Measurements from ENCODE around the gene ARHGAP26.

DNA sequence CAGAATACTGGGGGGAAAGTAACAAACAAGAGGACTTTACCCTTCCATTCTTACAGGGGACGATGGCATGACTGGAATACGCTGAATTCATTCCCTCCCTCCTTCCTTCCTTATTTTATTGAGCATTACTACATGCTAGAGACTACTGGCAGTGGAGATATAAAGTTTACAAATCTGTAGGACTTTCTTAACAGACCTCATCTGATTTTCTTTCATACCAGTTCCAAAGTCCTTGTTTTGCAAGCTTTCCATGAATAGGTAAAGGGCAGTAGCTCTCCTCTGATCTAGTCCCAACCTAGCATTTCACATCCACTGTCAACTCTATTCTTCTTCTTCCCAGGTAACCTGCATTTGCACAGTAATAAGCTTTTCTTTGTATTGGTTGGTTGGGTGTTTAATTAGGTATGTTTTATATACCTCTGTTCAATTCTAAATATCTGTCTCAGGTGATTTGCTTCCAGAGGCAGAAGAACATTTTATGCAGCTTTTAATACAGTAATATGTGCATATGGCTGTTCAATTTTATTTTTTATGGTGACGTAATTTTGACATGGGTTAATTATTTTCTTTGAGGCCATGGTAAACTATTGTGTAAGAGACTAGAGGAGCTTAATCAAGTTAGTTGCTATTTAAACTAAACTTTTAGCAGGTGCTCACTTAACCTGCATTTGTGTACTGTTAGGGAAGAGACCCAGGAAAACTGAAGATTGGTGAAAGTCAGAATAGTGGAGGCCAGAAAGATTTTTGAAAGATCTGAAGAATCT is 150.9 kb downstream of the ARHGAP26 start:
- TF ChIP-seq, protein P1, sequence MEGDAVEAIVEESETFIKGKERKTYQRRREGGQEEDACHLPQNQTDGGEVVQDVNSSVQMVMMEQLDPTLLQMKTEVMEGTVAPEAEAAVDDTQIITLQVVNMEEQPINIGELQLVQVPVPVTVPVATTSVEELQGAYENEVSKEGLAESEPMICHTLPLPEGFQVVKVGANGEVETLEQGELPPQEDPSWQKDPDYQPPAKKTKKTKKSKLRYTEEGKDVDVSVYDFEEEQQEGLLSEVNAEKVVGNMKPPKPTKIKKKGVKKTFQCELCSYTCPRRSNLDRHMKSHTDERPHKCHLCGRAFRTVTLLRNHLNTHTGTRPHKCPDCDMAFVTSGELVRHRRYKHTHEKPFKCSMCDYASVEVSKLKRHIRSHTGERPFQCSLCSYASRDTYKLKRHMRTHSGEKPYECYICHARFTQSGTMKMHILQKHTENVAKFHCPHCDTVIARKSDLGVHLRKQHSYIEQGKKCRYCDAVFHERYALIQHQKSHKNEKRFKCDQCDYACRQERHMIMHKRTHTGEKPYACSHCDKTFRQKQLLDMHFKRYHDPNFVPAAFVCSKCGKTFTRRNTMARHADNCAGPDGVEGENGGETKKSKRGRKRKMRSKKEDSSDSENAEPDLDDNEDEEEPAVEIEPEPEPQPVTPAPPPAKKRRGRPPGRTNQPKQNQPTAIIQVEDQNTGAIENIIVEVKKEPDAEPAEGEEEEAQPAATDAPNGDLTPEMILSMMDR (conservative IDR thresholded peaks at IDR 0.05 in 1 of 2, IDR thresholded peaks at IDR 0.05 in 1 of 2; ENCODE audit: low read depth in 1 of 2, low read length in 2 of 2), result no peak
- TF ChIP-seq EZH2 (IDR thresholded peaks at IDR 0.05; ENCODE audit: low read length, missing control alignments), result no peak
